ENCODE data around the gene LYRM4.

Gene LYRM4

GRCh38 chr6:5295623-5296022 lies 34.9 kb upstream of the LYRM4 start:
- Histone ChIP-seq H3K9ac (ENCODE audit: low read length) (no peak overlapping the region), H3K4me2 (ENCODE audit: low read length) (no peak overlapping the region), H3K4me3 (ENCODE audit: low read length) (no peak overlapping the region), H3K79me2 (ENCODE audit: low read length) (peaks cover 69% of the 10 kb centered on the region), H2AFZ (ENCODE audit: low read depth, low read length) (no peak overlapping the region), H4K20me1 (ENCODE audit: insufficient read depth, low read length) (no peaks in the 10 kb centered on the region), H3K4me1 (ENCODE audit: low read length) (peaks cover 51% of the 10 kb centered on the region), H3K27ac (ENCODE audit: low read length) (no peak overlapping the region), H3K9me3 (ENCODE audit: insufficient read depth, low read length) (no peaks in the 10 kb centered on the region), H3K27me3 (ENCODE audit: low read depth, low read length) (no peaks in the 10 kb centered on the region), H3K36me3 (replicated peaks; ENCODE audit: low read depth, low read length) (no peaks in the 10 kb centered on the region)
- TF ChIP-seq CTCF (IDR thresholded peaks at IDR 0.05; ENCODE audit: low read depth, low read length): no peak
- TF ChIP-seq EZH2phosphoT487 (IDR thresholded peaks at IDR 0.05; ENCODE audit: low read depth): no peak

GRCh38 chr6:5294392-5295211 lies 33.9 kb upstream of the LYRM4 start:
- H3K9ac ChIP-seq (ENCODE audit: low read length): peak overlapping the region; percentile 48; the same call in 1 of the 2 replicates
- H2AFZ ChIP-seq (ENCODE audit: low read depth, low read length): peak overlapping the region; percentile 17; the same call in 1 of the 2 replicates
- H3K27me3 ChIP-seq (ENCODE audit: low read depth, low read length): no peaks in the 10 kb centered on the region
- H4K20me1 ChIP-seq (ENCODE audit: insufficient read depth, low read length): no peaks in the 10 kb centered on the region
- peaks cover 65% of the 10 kb centered on the region for H3K79me2 ChIP-seq (ENCODE audit: low read length)
- peak overlapping the region; percentile 28; the same call in 1 of the 2 replicates for H3K4me3 ChIP-seq (ENCODE audit: low read length)
- peak overlapping the region; percentile 43 for H3K27ac ChIP-seq (ENCODE audit: low read length)
- H3K9me3 ChIP-seq (ENCODE audit: insufficient read depth, low read length): no peaks in the 10 kb centered on the region
- peak overlapping the region; percentile 61 for H3K4me2 ChIP-seq (ENCODE audit: low read length)
- no peaks in the 10 kb centered on the region for H3K36me3 ChIP-seq (replicated peaks; ENCODE audit: low read depth, low read length)
- peaks cover 52% of the 10 kb centered on the region for H3K4me1 ChIP-seq (ENCODE audit: low read length)
- TF ChIP-seq EZH2phosphoT487 (IDR thresholded peaks at IDR 0.05; ENCODE audit: low read depth): no peak
- TF ChIP-seq CTCF (IDR thresholded peaks at IDR 0.05; ENCODE audit: low read depth, low read length): no peak

- H3K4me1 ChIP-seq (ENCODE audit: low read length): peaks cover 45% of the 10 kb centered on the region
- H3K27me3 ChIP-seq (ENCODE audit: low read depth, low read length): no peaks in the 10 kb centered on the region
- peaks cover 62% of the 10 kb centered on the region for H3K79me2 ChIP-seq (ENCODE audit: low read length)
- no peak overlapping the region for H2AFZ ChIP-seq (ENCODE audit: low read depth, low read length)
- H3K27ac ChIP-seq (ENCODE audit: low read length): no peak overlapping the region
- no peaks in the 10 kb centered on the region for H3K36me3 ChIP-seq (replicated peaks; ENCODE audit: low read depth, low read length)
- no peak overlapping the region for H3K4me3 ChIP-seq (ENCODE audit: low read length)
- peak overlapping the region; percentile 61; the same call in 1 of the 2 replicates for H3K4me2 ChIP-seq (ENCODE audit: low read length)
- TF ChIP-seq CTCF (IDR thresholded peaks at IDR 0.05; ENCODE audit: low read depth, low read length): no peak
- TF ChIP-seq EZH2phosphoT487 (IDR thresholded peaks at IDR 0.05; ENCODE audit: low read depth): no peak
- H3K9me3 ChIP-seq (ENCODE audit: insufficient read depth, low read length): no peaks in the 10 kb centered on the region
- H4K20me1 ChIP-seq (ENCODE audit: insufficient read depth, low read length): no peaks in the 10 kb centered on the region
- H3K9ac ChIP-seq (ENCODE audit: low read length): no peak overlapping the region
Observed at GRCh38 chr6:5293692-5294091, 32.9 kb upstream of the LYRM4 start.

GRCh38 chr6:5292154-5292553 lies 31.4 kb upstream of the LYRM4 start:
- Histone ChIP-seq H3K27ac (ENCODE audit: low read length) (no peak overlapping the region), H3K4me3 (ENCODE audit: low read length) (no peak overlapping the region), H2AFZ (ENCODE audit: low read depth, low read length) (no peak overlapping the region), H3K4me1 (ENCODE audit: low read length) (peaks cover 44% of the 10 kb centered on the region), H3K36me3 (replicated peaks; ENCODE audit: low read depth, low read length) (peaks cover 4% of the 10 kb centered on the region), H3K9me3 (ENCODE audit: insufficient read depth, low read length) (no peaks in the 10 kb centered on the region), H3K27me3 (ENCODE audit: low read depth, low read length) (no peaks in the 10 kb centered on the region), H3K9ac (ENCODE audit: low read length) (no peak overlapping the region), H3K79me2 (ENCODE audit: low read length) (peaks cover 67% of the 10 kb centered on the region), H3K4me2 (ENCODE audit: low read length) (no peak overlapping the region), H4K20me1 (ENCODE audit: insufficient read depth, low read length) (no peaks in the 10 kb centered on the region)
- no peak for TF ChIP-seq EZH2phosphoT487 (IDR thresholded peaks at IDR 0.05; ENCODE audit: low read depth)
- TF ChIP-seq CTCF (IDR thresholded peaks at IDR 0.05; ENCODE audit: low read depth, low read length): no peak
